A549 (cell line): Measurements from ENCODE around the gene RAD51.

Source experiments
- BHLHE40 ChIP-seq: IDR thresholded peaks from 2 replicates; pipeline ENCODE4 v1.6.1; 2012; ENCODE audit warnings: low read depth, low read length, inconsistent platforms
- CBX2 ChIP-seq: fragments of 200-600 bp; sonication (generic); IDR thresholded peaks from 2 replicates; pipeline ENCODE4 v1.6.1; 2016; ENCODE audit warnings: low read depth, mild to moderate bottlenecking, borderline replicate concordance
- CTCF ChIP-seq: fragments of >200 bp; sonication (Bioruptor Twin); formaldehyde crosslinking; IDR thresholded peaks from 3 replicates; pipeline ENCODE4 v1.5.1; 2016
- EP300 ChIP-seq, 2 experiments: fragments of >200 bp; sonication (Bioruptor Twin); formaldehyde crosslinking; IDR thresholded peaks; 2 replicates in 1 of 2; 3 replicates in 1 of 2; pipeline ENCODE4 v1.6.1; 2016 to 2017
- JUNB ChIP-seq: fragments of >200 bp; sonication (Bioruptor Twin); formaldehyde crosslinking; IDR thresholded peaks from 2 replicates; pipeline ENCODE4 v1.6.1; 2016
- MAX ChIP-seq: IDR thresholded peaks from 2 replicates; pipeline ENCODE4 v1.6.1; 2012
- NR3C1 ChIP-seq: fragments of >200 bp; sonication (Bioruptor Twin); formaldehyde crosslinking; IDR thresholded peaks from 3 replicates; pipeline ENCODE4 v1.6.1; 2017
- PBX3 ChIP-seq: IDR thresholded peaks from 2 replicates; pipeline ENCODE4 v1.6.1; 2012
- POLR2A ChIP-seq: IDR thresholded peaks from 2 replicates; pipeline ENCODE4 v1.6.1; 2012; ENCODE audit warnings: mild to moderate bottlenecking, low read length
- POLR2AphosphoS2 ChIP-seq: conservative IDR thresholded peaks from 2 replicates; pipeline ENCODE4 v1.6.1; 2012; ENCODE audit warnings: low read length, improper control_type of control experiment, inconsistent platforms
- REST ChIP-seq: fragments of 200-600 bp; sonication (generic); IDR thresholded peaks from 2 replicates; pipeline ENCODE4 v1.6.1; 2016; ENCODE audit warnings: antibody characterized with exemption, mild to moderate bottlenecking, moderate library complexity
- RFX5 ChIP-seq: fragments of 450-650 bp; IDR thresholded peaks from 2 replicates; pipeline ENCODE4 v1.7.1; 2014; ENCODE audit warnings: antibody characterized with exemption, mild to moderate bottlenecking, moderate library complexity
- TP53 ChIP-seq: fragments of 250-450 bp; sonication (Bioruptor Pico); IDR thresholded peaks from 2 replicates; pipeline ENCODE4 v1.5.0; 2021; ENCODE audit warnings: mild to moderate bottlenecking, moderate library complexity
- USF2 ChIP-seq: fragments of 450-650 bp; IDR thresholded peaks from 2 replicates; pipeline ENCODE4 v1.6.1; 2014; ENCODE audit warnings: antibody characterized with exemption

- TF ChIP-seq CTCF (no peak), EP300 (IDR thresholded peaks at IDR 0.05) (no peak), MAX (no peak), PBX3 (no peak), POLR2A (no peak), NR3C1 (no peak), TP53 (CRISPR knock-in tag) (no peak), CBX2 (no peak), JUNB (no peak), USF2 (no peak), POLR2AphosphoS2 (no peak), REST (no peak), RFX5 (no peak), BHLHE40 (no peak)
These were observed 81.0 kb downstream of the RAD51 start for GRCh38 chr15:40775740-40776536.
